HTR-8/SVneo (cell line): Measurements from ENCODE around the gene PARVB.

Experiments used
- DNase-seq: peaks from one replicate; pipeline ENCODE4 v3.0.0; 2011; ENCODE audit warnings: low spot score, mixed read lengths; ENCODE audit not compliant: insufficient read length
- FAIRE-seq: peaks from 2 replicates; lab custom pipeline; 2011; peaks lifted over from hg19 to GRCh38; lab: Jason Lieb, UNC

PARVB gene

DNA sequence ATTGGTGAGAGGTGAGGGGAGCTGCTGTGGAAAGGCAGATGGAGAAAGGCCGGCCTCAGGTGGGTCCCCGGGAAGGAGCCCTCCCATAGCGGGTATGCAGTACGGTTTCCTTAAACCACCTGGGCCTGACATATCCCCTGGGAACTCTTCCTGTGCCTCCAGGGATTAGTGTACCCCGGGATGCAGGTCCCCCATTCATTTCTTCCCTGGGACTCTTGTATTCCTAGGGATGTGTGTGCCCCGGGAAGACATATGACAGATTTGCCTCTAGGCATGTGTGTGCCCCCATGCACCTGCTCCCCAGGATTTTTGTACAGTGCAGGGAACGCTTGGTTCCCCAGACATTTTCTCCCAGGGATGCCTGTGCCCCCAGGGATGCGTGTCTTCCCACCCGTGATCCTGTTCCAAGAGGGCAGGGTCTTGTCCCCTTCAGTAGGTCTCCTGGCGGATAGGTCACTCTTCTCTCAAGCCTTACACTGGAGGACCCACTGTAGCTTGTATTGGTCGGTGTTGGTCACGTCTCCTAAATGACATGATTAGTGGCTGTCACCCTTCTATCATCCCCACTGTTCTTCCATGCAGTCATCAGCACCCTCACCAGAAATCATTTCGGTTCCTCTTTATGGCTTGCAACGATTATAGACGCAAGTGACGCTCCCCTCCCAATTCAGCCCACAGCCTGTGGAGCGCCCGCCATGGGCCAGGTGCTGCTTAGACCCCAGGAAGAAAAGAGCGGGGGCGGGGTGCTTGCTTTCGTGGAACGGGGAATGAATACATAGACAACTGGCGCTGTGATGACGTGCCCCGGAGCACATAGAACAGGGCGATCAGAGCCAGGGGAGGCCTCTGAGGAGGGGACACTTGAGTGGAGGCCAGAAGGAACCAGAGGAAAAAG is 1.3 kb downstream of the PARVB start:
- FAIRE-seq (no peak), DNase-seq (no peak)

- DNase-seq = no peak
- no peak for FAIRE-seq
Observed at GRCh38 chr22:44026066-44026629, 2.0 kb downstream of the PARVB start.

DNA sequence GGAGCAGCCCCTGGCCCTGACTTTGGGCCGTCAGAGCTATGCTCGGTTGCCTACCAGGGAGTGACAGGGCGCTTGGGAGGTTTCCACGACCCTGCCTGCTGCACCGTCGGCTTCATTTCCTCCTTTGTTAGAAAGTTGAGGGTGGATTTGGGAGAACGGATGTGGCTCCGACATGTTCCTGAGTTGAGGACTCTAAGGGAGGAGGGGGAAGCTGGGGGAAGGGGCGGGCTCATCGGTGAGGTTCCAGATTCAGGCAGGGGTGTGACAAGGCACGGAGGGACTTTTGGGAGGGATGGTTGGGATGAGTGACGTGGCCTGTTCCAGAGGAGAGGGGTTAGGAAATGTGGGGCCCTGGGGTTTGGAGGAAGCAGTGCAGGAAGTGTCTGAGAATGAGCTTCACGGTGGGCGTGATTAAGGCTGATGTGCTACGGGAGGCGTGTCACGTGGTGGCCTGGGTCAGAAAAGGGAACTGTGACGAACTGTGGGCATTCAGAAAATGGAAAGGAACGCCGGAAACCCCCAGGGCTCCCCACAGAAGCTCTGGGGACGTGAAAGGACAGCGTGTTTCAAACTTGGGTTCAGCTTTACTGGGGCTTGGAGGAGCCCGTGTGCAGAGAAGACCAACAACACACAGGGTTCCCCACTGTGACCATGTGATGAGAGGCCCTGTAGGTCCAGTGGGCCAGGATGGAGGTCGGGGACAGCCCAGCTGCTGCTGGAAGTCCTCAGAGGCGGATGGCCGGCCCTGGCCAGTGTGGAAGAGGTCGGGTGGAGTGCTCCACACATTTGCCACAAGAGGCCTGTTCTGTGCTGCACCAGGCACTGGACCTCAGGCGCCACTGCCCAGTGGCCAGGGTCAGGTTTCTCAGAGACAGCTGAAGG is 2.8 kb downstream of the PARVB start:
- FAIRE-seq (no peak), DNase-seq (no peak)

GRCh38 chr22:44028091-44028490 is 4.0 kb downstream of the PARVB start:
- FAIRE-seq (no peak), DNase-seq (no peak)

DNA sequence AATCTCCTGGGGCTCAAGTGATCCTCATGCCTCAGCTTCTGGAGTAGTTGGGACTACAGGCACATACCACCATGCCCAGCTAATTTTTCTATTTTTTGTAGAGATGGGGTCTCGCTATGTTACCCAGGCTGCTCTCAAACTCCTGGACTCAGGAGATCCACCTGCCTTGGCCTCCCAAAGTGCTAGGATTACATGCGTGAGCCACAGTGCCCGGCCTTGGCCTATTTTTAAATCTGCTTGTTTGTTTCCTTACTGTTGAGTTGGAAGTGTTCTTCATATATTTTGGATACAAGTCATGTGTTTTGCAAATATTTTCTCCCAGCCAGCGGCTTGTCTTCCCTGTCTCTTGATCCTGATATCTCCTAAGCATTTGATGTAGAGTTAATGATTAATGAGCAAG is 5.0 kb downstream of the PARVB start:
- FAIRE-seq (no peak), DNase-seq (no peak)

GRCh38 chr22:44030051-44030701 is 6.1 kb downstream of the PARVB start:
- DNase-seq (no peak), FAIRE-seq (no peak)

DNA sequence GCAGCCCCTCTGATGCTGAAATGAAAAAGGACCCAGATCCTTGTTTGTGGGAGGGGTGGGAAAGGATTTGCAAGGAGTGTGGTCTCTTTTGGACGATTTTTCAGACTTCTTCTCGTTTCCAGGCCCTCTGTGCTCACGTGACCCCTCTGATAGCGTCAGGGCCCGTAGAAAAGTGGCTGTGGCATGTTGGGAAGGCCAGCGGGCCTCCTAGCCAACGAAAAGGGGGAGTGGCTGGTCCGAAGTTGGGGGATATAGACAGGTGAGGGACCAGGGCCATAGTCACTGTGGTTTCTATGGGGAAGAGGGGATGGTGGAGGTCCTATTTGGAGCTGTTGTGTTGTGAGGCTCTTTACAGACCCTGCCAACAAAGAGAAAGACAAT is 6.6 kb downstream of the PARVB start:
- DNase-seq (no peak), FAIRE-seq (no peak)

DNA sequence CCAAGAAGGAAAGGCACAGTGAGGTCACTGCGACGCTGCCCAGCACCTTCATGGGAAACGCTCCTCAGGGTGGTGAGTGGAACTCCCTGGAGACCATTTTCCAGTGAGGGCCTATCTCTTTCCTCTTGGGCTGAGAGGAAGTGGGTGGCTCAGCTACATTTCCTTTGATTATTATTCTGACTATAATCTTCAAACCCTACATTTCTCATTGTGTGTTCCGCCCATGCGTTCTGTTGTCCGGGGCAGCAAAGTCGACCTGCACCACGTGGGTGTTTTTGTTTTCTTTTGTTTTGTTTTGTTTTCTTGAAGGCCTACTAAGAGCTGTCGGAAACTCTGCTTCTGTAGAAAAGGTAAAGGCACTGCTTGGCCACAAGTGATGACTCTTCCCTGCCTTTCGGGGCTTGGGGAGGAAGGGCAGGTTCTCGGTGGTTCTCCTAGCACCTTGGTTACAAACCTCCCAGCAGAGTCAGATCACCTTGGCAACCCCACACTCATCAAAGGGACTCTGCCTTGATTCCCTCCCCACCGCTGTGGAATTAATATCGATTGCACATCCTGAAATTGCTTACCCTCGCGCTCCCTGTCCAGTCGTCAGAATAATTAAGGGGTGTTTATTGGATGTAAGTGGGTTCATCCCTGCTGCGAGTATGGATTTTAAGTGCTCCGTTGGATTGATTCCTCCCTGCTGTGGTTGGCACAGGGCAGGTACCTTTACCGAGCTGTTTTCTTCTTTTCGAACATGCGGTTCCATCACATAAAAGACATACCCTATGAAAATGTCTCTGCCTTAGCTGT is 7.3 kb downstream of the PARVB start:
- no peak for DNase-seq

DNA sequence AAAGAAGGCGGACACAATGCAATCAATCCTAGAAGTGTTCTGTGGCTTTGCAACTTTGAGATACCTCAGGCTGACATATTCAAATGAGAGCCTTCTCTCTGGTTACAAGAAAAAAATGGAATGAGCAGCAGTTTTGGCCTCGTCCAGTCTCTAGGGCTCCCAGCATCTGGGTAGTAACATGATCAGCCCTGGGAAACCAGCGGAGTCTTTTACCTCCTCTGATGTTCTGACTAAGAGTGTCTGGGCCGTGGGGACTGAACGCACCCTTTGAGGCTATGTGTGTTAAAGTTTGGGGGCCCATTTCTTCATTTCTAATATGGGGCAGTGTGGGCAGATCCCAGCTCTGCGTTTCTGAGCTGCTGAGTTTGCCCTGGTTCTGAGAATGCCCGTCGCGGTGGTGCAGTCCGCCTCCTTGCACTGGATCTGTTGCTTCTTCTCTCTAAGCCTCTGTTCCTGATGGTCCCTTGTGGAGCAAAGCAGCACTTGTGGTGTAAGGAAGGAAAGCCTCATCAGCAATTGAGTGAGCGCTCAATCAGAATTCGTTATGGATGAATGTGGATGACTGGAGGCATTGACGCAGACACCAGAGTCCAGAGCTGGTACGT is 8.1 kb downstream of the PARVB start:
- FAIRE-seq (no peak), DNase-seq (no peak)

More for the DNA sequence above, 7.3 kb downstream of the PARVB start:
- no peak for FAIRE-seq

DNA sequence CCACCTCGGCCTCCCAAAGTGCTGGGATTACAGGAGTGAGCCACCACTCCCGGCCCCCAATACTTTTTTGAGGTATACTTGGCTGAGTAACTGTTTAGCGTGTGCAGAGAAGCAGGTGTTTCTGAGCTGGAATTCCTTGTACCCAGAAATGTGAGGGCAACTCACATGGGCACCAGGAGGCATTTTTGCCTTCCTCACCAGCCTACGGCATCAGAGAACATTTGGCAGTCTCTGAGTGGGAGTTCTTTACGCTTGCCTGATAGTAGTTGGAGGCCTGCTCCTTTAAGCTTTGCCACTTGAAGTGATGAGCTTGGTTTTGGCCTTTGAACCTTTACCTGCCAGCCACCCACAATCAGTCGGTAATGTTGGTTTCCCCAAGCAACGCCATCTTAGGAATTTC is 9.2 kb downstream of the PARVB start:
- DNase-seq (no peak), FAIRE-seq (no peak)

DNA sequence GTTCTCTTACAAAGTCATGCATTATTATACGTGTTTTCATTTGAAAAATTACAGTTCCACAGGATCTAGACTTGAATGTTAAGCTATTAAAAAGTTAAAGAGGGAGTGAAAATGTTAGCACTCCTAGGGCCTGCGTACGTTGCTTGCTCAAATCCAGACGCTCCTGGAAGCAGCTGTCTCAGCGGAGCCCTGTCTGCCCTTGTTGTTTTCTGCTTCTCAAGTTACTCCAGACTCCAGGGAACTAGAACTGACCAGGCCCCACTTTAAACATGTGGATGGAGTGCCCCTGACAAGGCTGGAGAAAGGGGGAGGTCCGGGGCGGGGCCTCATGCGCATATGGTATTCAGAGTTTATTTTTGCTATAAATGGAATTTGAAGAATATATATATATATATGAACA is 9.6 kb downstream of the PARVB start:
- no peak for FAIRE-seq
- no peak for DNase-seq

DNA sequence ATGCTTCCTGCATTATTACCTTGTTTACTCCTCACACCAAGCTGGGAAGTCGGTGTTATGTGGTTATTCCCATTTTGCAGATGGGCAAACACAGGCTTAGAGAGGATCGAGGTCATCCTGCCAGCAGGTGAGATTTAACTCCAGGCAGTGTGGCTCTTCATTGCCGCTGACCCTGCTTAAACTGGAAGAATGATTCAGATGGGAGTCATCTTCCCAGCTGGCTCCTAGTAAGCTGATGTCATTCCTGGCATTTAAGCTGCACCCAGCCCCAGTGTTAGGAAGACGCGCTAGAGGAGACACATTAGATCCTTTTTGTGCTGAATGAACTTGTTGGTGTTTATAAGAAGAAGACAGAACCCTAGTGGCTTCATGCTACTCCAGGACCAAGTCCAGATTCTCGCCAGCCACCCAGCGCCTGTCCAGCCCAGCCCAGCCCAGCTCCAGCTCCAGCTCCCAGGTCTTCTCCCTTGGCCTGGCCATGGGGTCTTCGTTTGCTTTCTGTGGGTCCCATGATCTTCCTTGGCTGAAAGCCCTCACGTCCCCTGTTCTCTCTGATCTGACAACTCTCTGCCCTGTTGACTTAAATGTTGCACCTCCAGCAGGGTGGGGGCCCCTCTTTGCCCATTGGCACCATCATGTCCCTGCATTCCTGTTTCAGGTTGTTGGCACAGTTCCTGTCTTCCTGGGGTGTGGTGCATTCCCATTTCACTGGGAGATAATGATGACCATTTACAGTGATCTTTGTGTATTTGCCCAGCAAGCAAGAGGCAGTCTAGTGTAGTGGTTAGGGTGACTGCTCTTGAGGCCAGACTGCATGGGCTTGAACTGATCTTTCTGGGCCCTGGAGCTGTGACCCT is 13.6 kb downstream of the PARVB start:
- DNase-seq (peak; percentile 86), FAIRE-seq (peak; percentile 93)

DNA sequence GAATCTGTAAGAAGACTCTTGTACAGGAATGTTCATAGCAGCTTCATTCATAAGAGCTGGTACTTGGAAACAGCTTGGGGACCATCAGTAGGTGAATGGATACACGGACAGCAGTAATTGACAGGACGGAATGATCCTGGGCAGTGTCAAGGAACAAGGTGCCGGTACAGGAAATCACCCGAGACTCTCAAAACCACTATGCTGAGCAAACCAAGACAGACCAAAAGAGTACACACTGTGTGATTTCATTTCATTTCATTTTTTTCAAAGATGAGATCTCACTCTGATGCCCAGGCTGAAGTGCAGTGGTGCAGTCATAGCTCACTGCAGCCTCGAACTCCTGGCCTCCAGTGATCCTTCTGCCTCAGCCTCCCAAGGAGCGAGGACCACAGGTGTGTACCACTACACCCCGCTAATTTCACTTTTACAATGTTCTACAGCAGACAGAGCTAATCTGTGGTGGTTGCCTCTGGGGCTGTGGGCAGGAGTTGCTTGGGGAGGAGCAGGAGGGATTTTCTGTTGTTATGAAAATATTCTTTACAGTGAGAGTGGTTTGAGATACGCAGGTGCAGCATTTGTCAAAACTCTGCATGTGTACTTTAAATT is 15.6 kb downstream of the PARVB start:
- DNase-seq (no peak), FAIRE-seq (no peak)

- DNase-seq (no peak), FAIRE-seq (no peak)
Observed at GRCh38 chr22:44042249-44043218, 18.4 kb downstream of the PARVB start.

- DNase-seq = no peak
- FAIRE-seq = no peak
Observed at GRCh38 chr22:44045145-44045544, 21.0 kb downstream of the PARVB start.

GRCh38 chr22:44046485-44047141 is 22.5 kb downstream of the PARVB start:
- DNase-seq (no peak), FAIRE-seq (no peak)
